HepG2 (cell line): ENCODE results near the gene SEPTIN12.

Source experiments
- CTCF ChIP-seq: sonication (generic); formaldehyde crosslinking; IDR thresholded peaks from 2 replicates; pipeline ENCODE4 v1.5.0; 2020; ENCODE audit warnings: mild to moderate bottlenecking, missing genetic modification reagents, moderate library complexity
- HCFC1 ChIP-seq: fragments of 150-350 bp; IDR thresholded peaks from 2 replicates; pipeline ENCODE4 v1.6.1; 2014; ENCODE audit warnings: low read depth, low read length
- HNRNPUL1 ChIP-seq: fragments of 200-400 bp; formaldehyde crosslinking; IDR thresholded peaks from 2 replicates; pipeline ENCODE4 v1.6.1; 2017; ENCODE audit warnings: low read depth, mild to moderate bottlenecking, low read length, moderate library complexity
- ISX ChIP-seq: sonication (generic); formaldehyde crosslinking; conservative IDR thresholded peaks from 2 replicates; pipeline ENCODE4 v1.5.0; 2020; ENCODE audit warnings: missing genetic modification reagents
- NR2F1 ChIP-seq, 2 experiments: fragments of 450-650 bp in 1 of 2; formaldehyde crosslinking in 1 of 2; IDR thresholded peaks; 2 replicates each; pipeline versions ENCODE4 v1.5.0 to v1.6.1; 2016 to 2020; ENCODE audit warnings: mild to moderate bottlenecking in 1 of 2, missing compliant biosample characterization in 1 of 2, missing genetic modification reagents in 1 of 2, moderate library complexity in 1 of 2
- POLR2AphosphoS5 ChIP-seq: IDR thresholded peaks from 2 replicates; pipeline ENCODE4 v1.6.1; 2012; ENCODE audit warnings: low read depth, low read length
- PRPF4 ChIP-seq: fragments of 200-400 bp; formaldehyde crosslinking; IDR thresholded peaks from 2 replicates; pipeline ENCODE4 v1.6.1; 2016; ENCODE audit warnings: low read length, low read depth; ENCODE audit not compliant: poor library complexity, severe bottlenecking
- SIX1 ChIP-seq: sonication (generic); formaldehyde crosslinking; IDR thresholded peaks from 2 replicates; pipeline ENCODE4 v1.4.0; 2020; ENCODE audit warnings: missing genetic modification reagents, borderline replicate concordance
- ZBTB33 ChIP-seq: sonication (generic); formaldehyde crosslinking; IDR thresholded peaks from 2 replicates; pipeline ENCODE4 v1.4.0; 2020; ENCODE audit warnings: missing genetic modification reagents
- ZFX ChIP-seq: sonication (generic); formaldehyde crosslinking; IDR thresholded peaks from 2 replicates; pipeline ENCODE4 v1.4.0; 2020; ENCODE audit warnings: mild to moderate bottlenecking, low read depth, missing genetic modification reagents, moderate library complexity

GRCh38 chr16:4771646-4772045, 16.5 kb downstream of the SEPTIN12 start:
- no peak for TF ChIP-seq POLR2AphosphoS5
- TF ChIP-seq ZBTB33, result no peak
- no peak for TF ChIP-seq NR2F1 (CRISPR knock-in tag; IDR thresholded peaks at IDR 0.05)
- no peak for TF ChIP-seq PRPF4
- no peak for TF ChIP-seq ISX (CRISPR knock-in tag)
- no peak for TF ChIP-seq ZFX (CRISPR knock-in tag)
- no peak for TF ChIP-seq SIX1
- no peak for TF ChIP-seq HNRNPUL1
- TF ChIP-seq CTCF (CRISPR knock-in tag), result no peak
- TF ChIP-seq HCFC1, result no peak
